Middle frontal gyrus (tissue), 1 donor: ENCODE measurements around the gene MYDGF.
"Not testable (repeated sequence)": the region's sequence is repeated elsewhere in the genome, so short reads cannot be mapped to it uniquely, and the experiment has no call there.

Source experiments
- DNase-seq: peaks from one replicate; pipeline ENCODE4 v3.0.0-alpha.2; 2015; ENCODE audit warnings: low spot score; ENCODE audit errors: extremely low spot score

MYDGF gene

DNA sequence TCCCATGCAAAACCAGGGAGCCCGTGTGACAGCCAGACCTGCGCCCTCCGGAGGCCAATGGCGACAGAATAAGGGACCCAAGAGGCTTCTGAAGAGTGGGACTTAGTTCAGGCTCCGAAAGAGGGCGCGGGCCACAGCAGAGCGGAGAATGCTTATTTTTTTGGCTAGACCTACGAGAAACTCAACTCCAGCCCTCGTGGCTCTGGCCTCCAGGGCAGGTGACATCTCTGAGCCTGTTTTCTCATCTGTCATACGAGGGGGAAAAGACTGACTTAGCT is 30.5 kb upstream of the MYDGF start:
- no peak for DNase-seq

DNA sequence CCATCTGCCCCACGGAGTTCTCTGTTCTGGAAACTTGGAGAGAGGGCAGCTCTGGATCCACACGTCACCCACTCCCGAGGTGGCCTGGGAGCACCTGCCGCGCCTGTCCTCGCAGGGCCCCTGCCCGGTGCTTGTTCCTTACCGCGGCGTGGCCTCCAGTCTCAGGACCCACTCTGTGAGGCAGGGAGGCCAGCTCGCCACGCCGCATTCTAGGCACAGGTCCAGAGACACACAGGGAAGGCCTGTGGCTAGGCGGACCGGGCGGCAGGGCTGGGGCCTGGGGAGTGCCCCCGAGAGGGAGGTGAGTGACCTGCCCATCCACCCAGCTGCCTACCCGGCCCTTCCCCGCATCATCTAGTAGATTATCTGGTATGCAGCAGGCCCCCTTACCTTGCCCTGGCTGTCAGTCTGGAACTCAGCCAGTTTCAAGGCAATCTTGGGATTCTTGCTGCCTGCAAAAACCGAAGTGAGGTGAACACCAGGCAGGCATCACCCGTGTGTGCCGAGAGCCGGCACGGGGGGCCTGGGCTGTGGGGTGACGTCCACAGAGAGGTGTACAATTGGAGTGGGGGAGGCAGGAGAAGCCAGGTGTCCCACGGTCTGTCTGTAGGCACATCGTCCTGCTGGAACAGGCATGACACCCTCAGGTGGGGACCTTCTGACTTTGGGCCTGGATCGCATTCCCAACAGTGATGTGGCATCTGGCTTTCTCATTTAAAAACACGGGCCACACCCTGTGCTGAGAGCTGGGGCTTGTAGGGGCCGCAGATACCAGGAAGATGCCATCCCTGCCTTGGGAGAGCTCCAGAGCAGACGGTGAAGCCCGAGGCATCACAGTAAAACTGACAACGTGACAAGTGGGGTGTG is 29.9 kb upstream of the MYDGF start:
- DNase-seq, result no peak

DNA sequence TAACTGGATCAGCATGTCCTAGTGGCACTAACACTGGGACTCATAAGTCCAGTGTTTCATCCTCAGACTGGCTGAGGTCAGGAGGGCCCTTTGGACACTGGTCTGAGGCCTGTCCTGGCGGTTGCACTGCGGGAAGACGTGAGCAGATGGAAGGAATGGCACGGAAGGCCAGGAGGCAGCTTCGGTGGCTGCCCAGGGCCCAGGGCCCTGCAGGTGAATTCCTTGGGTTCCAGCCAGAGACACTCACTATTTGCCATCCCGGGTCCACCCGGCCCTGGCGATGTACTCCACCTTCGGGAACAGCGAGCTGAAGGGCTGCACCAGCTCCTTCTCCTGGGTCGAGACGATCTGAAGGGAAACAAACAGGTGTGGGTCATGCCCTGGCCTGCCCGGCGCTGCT is 27.2 kb upstream of the MYDGF start:
- no peak for DNase-seq

DNA sequence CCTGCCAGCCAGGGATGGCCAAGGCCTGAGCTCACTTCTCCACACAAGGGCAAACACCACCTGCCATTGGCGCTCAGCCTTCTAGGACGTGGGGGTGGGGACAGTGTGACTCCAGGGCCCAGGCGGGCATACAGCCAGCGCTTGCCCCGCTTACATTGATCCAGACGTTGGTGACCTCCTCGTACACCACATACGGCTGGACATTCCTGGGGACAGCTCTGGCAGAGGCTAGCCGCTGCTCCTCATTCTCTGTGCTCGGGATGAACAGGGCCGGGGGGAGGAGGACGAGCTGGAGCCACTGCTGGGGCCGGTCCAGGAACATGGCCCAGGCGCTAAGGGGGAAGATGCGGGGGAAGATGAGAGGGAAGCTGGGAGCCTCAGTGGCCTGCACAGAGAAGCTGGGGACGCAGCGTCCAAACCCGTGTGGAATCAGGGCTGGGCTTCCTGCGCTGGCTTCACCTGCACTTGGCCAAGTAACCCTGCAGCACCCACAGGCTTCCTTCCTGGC is 25.1 kb upstream of the MYDGF start:
- DNase-seq, result no peak

DNA sequence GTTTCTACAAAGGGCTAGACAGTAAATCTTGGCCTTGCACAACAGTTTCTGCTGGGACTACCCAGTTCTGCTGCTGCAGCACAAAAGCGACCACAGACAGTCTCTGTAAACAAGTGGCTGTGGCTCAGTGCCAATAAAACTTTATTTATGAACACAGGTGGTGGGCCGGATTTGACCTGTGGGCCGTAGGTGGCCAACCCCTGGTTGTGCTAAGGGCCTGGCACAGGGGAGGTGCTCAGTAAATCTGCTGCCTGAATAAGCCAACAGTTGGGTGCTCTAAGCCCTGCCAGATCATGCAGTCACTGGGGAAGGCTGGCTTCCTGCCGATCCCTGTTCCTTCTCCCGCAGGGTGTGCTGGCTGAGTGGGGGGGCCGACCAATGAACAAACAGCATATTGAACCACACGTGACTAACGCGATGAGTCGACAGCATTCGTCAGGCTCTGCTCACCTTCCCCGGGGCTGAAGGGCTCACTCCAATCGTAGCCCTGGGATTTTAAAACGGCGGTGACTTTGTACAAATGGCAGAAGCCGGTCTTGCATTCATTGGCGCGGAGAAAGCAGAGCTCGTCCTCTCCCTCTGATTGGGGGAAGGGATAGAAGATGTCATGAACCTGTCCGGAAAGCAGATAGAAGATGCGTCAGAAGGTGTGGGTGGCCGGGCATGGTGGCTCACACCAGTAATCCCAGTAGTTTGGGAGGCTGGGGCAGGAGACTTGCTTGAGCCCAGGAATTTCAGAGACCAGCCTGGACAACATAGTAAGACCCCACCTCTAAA is 24.3 kb upstream of the MYDGF start:
- DNase-seq, result no peak

DNA sequence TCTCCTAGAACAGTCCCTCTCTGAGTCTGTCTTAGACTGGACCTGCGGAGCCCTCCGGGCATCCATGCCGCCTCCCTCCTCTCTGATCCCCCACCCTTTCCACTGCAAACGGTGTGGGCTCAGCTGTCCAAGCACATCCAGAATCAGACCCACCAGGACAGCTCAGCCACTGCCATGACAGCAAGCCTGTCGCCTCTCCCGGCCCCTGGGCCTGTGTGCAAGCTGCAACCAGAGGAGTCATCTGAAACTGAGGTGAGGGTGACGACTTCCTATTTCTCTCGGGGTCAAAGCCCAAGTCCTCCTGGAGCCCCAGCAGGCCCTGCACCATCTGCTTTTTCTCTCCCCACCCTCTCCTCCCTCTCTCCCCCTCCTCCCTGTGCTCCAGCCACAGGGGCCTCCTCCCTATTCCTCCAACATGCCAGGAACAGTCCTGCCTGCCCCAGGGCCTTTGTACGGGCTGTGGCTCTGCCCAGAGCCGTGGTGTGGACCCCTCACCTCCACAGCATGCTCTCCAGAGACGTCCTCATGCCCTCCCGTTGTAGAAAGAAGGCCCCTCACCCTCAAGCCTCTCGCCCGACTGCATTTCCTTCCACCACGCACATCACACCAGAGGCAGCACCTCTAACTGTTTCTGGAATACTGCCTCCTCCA is 23.5 kb upstream of the MYDGF start:
- no peak for DNase-seq

DNA sequence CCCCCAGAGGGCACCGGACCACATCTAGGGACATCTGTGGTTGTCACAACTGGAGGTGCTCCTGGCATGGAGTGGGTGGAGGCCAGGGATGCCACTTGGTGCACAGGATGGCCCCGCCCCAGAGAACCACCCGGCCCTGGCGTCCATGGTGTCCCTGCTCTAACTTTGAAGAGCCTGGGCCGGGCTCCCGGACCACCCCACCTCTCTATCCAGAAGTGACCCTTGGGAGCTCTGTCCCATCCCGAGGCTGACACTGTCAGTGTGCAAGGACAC is 22.9 kb upstream of the MYDGF start:
- DNase-seq, result no peak

DNA sequence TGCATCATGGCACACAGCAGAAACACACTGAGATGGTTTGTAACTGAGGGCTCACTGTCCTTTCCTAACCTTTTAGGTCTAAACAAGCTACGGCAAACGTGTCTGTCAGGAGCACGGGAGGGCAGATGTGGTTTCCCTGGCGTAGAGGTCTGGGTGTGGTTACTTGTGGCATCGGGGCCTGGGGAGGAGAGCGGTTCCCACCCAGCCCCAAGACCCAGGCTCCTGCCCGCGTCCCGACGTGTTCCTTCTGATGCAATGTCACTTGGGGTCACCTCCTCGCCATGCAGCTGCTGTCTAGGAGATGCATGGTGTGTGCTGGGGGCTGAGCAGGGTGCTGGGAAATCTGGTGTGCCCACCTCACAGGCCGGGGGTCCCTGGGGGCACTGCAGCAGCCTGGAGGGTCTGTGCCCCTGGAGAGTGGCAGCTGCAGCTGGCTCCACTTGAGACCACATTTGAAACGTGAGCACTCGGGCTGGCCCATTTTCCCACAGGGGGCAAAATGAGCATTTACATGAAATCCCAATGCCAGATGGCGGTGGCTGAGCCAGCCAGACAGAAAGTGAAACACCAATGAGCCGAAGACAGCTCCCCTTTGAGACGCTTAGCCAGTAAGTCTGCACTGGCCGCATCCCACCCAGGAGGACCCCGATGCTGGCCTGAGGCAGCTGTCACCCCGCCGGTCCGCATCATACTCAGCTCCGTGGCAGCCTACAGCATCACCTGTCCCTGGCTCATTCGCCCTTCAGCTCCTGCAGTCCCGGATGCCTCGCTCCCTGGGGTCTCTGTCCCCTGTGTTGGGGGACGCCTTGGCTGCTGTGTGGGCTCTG is 22.3 kb upstream of the MYDGF start:
- no peak for DNase-seq

DNA sequence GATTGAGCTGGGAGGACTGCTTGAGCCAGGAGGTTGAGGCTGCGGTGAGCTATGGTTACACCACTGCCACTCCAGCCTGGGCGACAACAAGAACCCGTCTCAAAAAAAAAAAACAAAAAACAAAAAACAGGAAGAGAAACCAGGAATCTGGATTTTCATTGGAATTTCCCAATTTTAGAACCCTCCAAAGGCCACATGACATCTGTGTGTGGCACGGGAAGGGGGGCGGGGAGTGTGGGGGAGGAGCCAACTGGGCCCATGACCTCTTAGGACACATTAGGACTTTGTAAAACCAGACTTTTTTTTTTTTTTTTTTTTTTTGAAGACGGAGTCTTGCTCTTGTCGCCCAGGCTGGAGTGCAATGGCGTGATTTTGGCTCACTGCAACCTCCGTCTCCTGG is 21.2 kb upstream of the MYDGF start:
- DNase-seq, result no peak

DNA sequence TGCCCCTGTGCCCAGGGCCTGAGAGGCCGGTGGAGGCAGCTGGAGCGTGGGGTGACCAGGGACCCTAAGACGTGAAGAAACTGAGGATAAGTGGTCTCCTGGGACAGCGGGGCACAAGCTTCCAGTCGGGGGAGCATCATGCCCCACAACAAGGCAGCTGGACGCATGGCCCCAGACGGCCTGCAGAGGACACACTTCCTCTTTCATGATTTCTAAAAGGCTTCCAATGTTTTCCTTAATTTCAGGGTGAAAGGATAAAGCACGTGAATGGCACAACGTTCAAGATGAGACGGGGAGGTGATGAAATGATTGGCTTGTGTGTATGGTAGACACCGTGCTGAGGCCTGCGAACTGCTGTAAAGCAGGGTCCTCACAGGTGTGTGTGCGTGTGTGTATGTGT is 20.2 kb upstream of the MYDGF start:
- no peak for DNase-seq

DNA sequence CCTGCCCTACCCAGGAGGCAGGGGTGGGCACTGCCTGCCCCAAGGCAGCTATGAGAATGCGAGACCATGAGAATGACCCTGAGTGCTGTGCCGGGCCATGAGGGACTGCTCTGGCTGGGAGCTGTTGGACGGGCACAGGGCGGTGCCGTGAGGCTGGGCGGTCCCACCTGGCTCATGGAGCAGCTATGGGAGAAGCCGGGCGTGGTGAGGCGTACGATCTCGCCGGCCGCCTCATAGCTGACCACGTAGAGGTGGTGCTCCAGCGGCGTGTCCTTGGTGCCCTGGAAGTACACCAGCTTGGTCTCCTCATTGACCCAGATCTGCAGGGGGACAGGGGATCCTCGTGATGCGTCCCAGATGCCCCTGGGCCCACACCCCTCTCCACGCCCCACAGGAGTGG is 19.3 kb upstream of the MYDGF start:
- no peak for DNase-seq

DNA sequence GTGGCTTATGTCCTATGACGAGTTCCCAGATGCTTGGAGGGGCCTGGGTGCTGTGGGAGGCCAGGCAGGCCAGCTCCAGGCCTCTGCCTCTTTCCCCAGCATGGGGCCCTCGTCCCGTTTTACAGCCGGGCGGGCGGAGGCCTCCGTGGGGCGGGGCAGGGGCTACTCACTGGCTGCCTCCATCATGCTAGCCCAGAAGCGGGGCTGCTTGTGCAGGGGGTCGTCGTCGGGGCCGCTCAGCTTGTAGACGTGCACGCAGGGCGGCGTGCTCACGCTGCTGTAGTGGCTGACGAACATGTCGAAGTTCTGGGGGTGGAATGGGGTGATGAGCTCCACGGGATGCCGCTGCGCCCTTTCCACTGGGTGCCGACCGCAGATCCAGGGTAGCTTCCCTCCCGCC is 18.4 kb upstream of the MYDGF start:
- no peak for DNase-seq

DNA sequence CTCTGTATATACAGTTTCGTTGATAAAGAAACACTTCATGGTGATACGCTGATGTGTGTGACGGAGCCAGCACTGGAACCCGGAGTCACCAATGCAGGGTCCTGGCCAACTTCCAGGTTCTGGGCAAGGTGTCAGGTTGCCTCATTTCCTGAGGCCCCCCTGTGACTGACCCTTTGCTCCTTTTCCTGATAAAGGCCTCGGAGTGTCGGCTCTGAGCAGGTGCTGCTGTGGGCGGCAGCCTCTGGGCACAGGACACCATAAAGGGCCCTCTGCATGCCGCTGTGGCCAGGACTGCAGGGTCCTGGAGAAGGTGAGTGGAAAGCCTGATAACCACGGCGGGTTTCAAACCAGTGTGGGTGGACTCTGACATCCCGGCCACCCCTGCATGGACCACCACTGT is 17.3 kb upstream of the MYDGF start:
- no peak for DNase-seq

DNA sequence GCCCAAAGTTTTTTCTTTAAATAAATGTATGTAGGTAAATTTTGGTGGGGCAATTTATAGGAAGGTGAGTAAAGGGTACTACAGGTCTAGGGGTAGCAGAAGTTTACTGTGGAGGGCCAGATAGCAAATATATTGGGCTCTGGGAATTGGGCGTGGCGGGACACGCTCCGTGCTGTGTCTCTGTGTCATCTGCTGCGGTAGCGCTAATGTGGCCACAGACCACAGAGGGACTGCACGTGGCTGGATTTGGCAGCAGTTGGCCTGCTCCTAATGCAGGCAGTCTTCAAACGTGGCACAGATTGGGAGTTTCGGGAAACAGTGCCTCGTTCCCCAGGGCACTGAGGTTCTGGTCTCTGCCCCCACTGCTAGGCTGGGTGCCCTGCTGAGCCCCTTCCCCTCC is 16.6 kb upstream of the MYDGF start:
- DNase-seq, result no peak

DNA sequence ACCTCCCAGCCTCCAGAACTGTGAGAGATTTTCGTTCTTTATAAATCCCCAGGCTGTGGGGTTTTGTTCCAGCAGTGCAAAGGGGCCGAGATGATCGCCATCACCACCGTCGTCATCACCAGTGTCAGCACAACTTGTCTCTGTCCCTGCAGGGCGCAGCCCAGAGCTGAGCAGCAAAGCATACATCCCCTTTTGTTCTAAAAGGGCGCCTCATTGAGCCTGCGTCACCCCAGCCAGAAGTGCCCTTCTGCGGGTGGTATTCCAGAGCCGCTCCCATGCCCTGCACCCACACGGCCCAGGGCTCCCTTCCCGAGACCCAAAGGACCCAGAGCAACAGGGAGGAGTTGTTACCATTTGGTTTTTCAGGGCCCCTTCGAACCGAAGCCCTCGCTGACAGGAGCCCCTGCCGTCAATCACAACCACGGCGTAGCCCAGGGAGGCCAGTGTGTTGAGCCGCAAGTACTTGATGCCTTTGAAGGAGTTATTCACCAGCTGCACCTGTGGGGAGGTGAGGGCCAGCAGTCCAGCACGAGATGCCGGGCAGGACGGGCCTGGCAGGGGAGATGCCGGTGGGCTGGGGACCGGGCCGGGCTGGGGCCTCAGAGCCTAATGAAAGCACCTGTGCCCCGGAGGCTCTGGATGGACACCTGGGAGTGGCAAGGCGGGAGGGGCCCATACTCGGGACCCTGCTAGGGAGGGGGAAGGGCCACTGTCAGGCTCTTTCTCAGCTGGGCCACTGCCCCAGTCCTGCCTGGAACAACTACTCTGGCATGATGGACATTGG is 14.4 kb upstream of the MYDGF start:
- DNase-seq, result no peak

DNA sequence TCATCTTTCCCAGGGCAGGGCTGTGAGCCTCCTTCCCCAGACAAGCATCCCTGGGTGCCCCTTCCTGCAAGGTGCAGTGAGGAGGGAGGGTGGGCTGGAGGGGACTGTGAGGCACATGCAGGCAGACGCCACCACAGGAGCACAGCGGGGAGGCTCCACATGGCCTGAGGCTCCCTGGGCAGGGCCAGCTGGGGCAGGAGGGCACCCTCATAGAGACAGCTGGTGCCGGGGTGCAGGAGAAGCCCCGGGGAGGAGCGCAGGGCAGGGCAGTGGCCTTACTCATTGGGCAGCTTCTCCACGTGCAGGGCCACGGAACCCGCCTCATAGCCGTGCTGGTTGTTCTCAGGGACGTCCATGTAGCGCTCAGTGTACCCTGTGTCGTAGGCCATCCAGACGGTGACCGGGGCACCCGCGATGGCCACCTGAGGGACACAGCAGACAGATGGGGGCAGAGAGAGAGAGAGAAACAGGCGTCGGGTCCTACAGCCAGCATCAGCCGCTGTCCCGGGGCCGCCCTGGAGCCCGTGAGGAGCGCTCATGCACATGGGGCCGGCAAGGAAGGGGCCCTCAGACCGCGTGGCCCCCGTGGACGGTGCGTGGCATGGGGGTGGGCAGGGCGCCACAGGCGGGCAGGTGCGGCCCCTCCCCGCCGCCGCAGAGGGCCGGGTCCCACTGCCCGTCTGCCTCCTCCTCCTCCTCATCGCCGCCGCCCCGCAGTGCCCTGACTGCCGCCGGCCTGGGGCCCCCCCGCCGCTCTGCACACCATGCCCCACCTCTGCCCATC is 12.5 kb upstream of the MYDGF start:
- DNase-seq, result no peak

DNA sequence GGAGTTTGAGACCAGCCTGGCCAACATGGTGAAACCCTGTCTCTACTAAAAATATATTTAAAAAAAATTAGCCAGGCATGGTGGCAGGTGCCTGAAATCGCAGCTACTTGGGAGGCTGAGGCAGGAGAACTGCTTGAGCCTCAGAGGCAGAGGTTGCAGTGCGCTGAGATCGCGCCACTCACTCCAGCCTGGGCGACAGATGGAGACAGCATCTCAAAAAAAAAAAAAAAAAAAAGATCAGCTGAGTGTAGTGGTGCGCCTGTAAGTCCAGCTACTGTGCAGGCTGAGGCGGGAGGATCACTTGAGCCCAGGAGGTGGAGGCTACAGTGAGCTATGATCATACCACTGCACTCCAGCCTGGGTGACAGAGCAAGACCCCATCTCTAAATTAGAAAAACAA is 9.9 kb upstream of the MYDGF start:
- DNase-seq, result not testable (repeated sequence)

DNA sequence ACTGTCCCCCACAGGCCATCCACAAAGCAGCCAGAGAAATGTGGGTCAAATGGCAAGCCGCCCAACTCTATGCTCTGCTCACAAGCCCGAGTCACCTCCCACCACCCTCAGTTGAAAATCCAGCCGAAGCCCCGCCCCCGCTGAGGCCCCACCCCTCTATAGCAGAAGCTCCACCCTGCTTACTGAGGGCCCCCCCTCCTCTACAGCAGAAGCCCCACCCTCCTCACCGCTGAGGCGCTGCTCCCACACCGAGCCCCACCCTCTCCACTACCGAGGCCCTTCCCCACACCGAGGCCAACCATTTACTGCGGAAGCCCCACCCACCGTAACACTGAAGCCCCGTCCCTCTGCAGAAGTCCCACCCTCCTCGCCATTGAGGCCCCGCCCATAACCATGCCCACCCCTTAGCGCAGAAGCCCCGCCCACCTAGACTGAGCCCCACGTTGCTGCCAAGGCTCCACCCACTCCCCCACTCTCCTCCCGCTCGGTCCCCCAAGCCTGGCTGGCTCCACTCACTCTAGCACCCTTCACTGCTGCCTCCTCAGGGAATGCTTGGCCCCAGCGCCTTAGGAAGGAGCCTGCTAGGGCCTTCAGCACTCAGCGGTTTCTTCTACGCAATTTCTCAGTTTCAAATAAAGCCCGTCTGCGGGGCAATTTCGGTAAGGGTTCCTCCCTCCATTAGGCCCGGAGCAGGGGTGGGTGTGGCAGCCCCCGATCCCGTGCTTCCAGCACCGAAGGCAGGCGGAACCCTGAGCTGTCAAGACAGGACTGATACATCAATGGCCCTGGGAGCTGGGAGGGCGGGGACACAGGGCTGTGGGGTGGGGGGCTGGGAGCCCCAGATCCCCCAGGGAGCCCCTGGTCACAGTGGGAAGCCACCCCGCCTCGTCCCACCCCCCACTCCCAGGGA is 9.0 kb upstream of the MYDGF start:
- DNase-seq, result no peak
